Measurements from ENCODE around the gene WDR5. TPM values are rescaled to one million over a fixed set of nuclear protein-coding genes. Genes with fewer than 3 reads are reported as not detected.
A peak's percentile ranks its signal among the peaks of the same experiment; 100 is the strongest.

The WDR5 gene
- total RNA-seq, 1 donor from 2014 or later = 16.7 TPM

DNA sequence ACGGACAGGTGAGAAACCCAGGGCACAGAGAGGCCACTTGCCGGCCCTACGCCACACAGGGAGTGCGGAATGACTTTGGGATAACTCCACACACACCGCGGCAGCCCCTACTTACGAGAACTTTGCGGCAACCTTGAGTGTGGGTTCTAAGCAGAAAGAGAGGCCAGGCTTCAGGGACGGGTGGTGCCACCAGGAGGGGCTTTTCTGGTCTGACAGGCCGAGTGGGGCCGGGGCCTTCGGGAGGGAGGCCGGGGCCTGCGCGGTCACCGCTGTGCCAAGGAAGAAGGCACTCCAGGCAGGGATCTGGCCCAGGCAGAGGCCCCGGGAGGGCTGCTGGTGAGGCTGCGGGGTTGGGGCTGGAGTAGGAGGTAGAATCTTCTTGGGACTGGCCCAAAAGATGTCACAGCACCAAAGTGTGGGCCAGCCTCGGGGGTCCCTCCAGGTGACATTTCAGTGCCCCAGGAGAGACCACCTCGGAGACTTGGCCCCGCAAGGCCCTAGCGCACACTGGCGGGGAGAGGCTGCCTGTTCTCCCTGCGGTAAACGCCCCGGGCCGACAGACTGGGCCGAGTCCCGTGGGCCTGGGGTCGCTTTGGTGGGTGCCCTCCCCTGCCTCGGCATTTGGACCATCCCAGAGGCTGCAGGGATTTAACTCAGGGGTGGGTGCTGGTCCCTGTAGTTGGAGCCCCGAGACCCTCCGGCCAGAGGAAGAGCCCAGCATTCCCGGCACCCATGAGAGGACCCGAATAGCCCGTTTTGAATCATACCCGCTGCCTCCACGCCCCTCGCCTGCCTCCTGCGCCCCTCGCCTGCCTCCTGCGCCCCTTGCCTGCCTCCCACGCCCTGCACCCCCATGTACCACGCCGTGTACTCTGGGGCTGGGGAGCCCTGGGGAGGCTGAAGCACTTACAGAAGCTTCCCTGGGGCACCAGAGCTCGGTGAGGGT, 37.5 kb downstream of the WDR5 start:
- DNase-seq (ENCODE audit: low read depth in 2 of 2) = no peak

- no peak for DNase-seq (ENCODE audit: low read depth in 2 of 2)
Measured at GRCh38 chr9:134174073-134174449, 38.2 kb downstream of the WDR5 start.

DNA sequence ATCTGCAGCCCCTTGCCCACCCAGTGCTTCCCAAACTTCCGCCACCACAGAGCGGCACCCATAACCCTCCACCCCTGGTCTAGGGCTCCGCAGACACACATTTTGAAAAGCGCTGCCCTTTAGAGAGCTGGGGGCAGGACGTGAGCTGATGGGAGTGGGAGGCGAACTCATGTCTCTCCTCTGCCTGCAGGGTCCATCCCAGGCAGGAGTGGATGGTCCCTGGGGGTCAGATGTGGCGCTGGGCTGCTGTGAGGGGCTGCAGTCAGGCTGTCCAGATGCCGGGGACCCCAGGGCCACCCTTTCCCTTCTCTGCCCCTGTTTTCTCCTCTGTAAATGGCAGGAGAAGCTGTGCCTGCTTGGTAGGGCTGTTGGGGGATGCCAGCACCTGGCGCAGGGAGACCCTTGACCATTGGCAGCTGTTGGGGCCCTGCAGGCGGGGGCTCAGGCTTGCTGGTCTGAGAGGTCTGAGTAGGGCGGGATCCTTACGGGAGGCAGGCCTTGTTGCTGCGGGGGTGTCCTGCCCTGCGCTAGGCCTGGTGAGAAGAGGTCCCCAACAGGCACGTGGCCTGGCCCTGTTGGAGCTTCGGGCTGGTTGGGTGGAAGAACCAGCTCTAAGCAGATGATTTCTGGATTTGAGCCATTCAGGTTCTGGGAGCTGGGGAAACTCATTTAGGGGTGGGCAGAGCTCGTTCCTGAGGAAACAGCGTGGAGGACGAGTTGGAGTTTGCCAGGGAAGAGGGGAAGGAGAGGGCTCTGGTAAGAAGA, 38.8 kb downstream of the WDR5 start:
- DNase-seq (ENCODE audit: low read depth in 2 of 2) = no peak

DNA sequence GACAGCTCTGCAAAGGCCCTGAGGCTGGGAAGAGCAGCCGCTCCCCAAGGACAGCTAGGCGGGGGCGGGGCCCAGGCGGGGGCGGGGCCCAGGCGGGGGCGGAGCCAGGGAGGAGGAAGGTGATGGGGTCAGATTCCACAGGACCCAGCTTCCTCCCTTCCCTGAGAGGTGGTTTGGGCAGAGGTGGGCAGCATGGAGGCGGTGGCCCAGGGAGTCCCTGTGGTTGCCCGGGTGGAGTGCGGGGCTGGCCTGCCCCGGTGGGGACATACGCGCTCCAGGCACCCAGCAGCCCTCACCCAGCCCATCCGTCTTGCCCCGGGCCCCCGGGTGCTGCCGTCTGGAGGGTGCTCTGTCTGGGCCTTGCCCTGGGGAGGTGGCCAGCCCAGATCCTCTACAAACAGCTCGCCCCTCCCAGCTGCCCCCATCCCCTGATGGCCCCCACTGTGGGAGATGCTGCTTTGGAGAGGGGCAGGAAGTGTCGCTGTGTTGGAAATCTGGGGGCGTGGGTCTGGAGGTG, 39.5 kb downstream of the WDR5 start:
- DNase-seq (ENCODE audit: low read depth in 2 of 2) = no peak

DNA sequence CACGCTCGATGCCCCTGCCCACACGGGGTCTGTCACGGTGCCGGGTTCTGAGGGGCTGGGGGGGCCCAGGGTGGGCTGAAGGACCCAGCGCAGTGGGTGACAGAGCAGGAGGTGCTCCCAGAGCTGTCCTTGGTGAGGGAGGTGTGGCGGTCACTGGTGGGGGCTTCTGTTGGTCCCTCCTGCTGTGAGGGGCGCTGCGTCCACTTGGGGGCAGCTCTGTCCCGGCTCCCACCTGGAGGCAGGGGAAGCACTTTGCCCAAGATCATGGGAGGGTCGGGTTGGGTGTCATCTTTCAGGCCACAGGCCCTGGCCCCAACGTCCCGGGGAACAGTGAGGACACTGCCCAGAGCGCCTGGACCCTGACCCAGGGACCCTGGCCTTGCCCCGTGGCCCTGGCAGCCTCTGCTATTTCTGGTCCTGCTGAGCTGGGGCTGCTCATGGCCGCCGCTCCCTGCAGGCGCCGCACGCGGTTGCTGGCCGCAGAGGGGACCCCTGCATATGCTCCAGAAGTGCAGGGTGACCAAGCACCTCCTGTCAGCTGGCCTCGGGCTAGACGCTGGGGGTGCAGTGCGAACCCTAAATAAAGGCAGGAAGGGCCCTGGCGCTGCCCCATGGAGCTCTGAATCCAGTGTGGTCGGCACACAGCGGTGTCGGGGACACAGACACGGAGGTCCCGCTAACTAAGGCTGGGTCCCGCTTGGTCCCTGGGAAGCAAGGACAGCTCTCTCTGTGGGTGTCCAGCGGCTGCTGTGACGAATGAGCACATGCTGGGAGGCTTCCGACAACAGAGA, 40.1 kb downstream of the WDR5 start:
- DNase-seq (ENCODE audit: low read depth in 2 of 2) = peak in 1 of 2 donors; percentile 14

DNA sequence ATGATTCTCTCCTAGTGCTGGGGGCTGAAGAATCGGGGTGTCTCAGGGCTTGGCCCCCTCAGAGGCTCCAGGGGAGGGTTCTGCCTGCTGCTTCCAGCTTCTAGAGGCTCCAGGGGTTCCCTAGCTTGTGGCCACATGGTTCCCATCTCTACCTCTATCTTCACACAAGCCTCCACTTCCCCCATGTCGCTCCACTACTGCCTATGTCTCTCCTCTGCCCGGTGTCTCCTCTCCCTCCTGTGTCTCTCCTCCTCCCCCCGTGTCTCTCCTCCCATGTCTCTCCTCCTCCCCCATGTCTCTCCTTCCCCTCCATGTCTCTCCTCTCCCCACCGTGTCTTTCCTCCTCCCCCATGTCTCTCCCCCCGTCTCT, 40.7 kb downstream of the WDR5 start:
- DNase-seq (ENCODE audit: low read depth in 2 of 2) = no peak

GRCh38 chr9:134177186-134177585, 41.3 kb downstream of the WDR5 start:
- DNase-seq (ENCODE audit: low read depth in 2 of 2) = no peak

DNA sequence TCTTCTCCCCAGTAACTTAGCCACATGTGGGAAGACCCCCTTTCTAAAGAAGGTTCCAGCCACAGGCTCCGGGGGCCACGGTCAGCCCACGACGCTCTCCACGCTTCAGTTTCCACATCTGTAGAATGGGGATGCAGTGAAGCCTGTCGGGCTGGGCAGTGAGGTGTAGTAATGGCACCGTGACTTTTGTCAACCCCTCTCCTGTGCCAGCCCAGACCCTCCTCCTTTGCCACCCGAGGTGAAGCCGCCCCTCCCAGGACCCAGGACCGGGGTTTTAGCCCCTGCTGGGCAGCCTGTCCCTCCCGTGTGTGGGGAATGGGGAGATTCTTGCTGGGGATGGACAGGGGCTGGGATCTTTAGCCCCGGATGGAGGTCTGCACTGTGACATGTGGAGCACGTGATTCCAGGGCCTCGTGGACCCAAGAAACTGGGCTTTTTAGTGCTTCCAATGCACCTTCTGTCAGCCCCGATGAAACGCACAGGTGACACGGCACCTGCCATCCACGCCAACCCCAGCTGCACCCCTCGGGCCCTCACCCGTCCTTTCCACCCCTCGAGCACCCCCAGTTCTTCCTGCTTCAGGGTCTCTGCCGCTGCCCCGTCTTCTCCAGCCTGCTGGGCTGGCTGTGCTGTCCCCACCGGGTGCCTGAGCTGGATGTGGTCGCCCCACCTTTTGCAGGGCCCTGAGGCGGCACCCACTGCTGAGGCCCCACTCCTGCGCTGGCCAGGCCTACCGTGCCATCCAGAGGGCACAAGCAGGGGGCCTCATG, 41.9 kb downstream of the WDR5 start:
- no peak for DNase-seq (ENCODE audit: low read depth in 2 of 2)

DNA sequence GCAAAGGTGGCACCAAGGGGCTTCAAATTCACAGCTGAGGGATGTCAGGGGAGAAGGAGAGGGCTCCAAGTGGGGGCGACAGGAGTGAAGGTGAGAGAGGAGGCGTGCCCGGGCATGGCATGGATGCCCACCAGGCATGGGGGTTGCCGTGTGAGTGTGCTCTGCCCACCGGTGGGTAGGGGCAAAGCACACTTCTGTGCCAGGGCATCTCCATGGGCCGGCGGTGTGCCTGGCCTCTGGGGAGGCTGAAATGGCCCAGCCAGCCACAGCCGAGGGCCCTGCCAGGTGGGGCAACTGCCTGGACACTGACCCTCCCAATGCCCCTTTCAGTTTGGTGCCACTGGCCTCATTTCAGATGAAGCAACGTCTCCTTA, 42.5 kb downstream of the WDR5 start:
- DNase-seq (ENCODE audit: low read depth in 2 of 2) = no peak

GRCh38 chr9:134178768-134179551, 43.1 kb downstream of the WDR5 start:
- DNase-seq (ENCODE audit: low read depth in 2 of 2) = peak in 1 of 2 donors; percentile 38

DNA sequence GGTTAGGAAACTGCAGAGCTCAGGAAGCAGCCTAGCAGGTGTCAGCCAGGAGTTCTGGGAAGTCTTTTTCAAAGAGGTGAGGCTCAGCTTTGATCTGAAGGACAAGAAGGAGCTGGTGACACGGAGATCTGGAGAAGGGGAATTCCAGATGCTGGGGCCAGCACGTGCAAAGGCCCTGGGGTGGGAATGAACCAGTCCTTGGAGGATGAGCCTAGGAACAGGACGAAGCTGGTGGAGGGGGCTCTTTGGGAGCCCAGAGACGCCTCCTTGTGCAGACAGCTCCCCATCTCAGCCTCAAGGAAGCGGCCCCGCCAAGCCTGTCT, 43.7 kb downstream of the WDR5 start:
- no peak for DNase-seq (ENCODE audit: low read depth in 2 of 2)

DNA sequence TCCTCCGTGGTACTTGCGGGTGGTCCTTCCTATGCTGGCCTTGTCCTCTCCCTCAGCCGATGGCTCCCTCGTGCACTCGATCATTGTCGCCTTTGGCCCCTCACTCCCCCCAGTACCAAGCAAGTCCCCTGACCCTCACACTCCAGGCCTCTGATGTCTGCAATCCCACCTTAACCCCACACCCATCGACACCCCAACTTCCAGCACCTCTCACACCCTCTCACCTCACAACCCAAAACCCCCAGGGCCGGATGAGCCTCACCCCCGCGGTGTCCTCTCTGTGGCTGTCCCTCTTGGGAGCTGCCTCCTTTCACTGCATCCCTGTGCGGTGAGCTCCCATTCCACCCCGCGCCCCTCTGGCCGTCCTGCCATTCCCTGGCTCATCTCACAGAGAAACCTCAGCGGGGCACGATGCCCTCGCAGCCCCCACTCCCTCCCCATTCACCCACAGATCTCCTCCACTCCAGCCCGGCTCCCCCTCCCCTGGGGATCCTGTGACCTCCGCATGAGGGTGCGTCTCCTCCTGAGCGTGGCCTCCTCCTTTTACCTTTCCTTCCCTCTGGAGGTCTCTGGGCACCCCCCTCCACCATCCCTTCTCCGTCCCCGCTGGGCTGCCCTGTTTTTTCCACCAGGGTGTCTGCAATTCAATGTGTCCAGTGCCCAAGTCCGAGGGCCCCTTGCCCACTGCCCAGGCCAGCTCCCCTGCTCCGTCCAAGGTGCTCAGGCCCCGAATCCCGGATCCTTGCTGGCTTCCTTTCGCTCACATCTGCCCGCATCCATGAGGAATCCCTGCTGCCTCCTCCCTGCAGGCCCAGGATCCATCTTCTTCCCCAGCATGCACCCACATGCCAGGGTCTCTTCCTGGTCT, 44.3 kb downstream of the WDR5 start:
- DNase-seq (ENCODE audit: low read depth in 2 of 2) = no peak

GRCh38 chr9:134180786-134181647, 45.1 kb downstream of the WDR5 start:
- no peak for DNase-seq (ENCODE audit: low read depth in 2 of 2)

DNA sequence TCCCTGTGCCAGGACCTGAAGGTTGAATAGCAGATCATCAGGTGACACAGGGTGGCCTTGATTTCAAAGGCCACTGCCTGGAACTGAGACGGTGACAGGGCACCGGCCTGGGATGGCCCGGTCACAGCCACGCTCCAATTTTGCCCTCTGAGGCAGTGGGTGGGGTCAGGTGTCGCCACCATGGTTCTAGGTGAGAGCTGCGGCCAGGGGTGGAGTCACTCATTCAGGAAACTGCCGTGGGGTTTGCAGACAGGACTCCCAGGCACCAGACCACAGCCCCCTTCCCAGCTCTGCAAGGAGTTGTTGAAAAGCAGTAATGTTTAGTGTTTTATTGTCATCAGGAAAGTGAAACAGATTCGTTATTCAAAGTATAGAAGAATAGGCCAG, 45.8 kb downstream of the WDR5 start:
- DNase-seq (ENCODE audit: low read depth in 2 of 2) = no peak

DNA sequence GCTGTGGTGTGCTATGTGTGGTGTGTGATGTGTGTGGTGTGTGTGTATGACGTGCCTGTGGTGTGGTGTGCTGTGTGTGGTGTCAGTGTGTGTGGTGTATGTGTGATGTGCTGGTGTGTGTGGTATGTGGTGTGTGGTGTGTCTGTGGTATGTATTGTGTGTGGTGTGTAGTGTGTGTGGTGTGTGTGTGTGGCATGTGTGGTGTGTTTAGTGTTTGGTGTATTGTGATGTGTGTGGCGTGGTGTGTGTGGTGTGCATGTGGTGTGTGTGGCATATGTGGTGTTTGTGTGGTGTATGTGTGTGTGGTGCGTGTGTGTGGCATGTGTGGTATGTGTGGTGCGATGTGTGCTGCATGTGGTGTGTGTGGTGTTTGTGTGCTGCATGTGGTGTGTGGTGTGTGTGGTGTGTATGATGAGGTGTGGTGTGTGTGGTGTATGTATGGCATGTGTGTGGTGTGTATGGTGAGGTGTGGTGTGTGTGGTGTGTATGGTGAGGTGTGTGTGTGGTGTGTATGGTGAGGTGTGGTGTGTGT, 46.7 kb downstream of the WDR5 start:
- DNase-seq (ENCODE audit: low read depth in 2 of 2) = peak in 1 of 2 donors; percentile 32

- DNase-seq (ENCODE audit: low read depth in 2 of 2) = no peak
Measured at GRCh38 chr9:134185536-134186011, 49.7 kb downstream of the WDR5 start.

DNA sequence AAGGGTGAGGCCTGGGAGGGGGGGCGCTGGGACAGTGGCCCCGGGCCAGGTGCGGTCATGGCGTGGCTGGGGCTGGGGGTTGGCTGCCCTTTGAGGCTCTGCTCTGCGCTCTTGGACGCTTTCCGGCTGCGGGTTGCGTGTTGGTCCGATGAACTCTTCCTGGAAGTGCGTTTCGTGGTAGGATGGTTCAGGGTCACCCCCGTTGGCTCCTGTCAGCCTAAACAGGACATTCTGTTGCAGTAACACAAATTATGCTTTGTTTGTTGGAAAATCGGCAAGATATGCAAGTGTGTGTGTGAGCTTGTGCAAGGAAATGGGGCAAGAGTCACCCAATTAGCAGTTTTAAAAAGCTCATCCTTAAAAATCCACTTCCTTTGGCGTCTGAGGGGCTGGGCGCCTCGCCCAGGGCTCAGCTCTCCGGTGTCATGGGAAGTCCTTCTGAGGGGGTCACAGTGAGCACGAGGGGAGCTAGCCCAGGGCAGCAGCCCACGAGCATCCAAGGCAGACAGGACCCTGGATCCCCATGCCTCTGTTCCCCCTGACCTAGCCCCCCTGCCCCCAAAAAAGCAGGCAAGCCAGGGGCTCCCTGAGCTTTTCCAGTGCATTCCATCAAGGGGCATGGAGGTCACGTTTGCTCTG, 50.7 kb downstream of the WDR5 start:
- no peak for DNase-seq (ENCODE audit: low read depth in 2 of 2)

Measured in dermis microvascular lymphatic vessel endothelial cell (primary cell).